ENCODE measurements around the gene KCNAB1.
A peak's percentile ranks its signal among the peaks of the same experiment; 100 is the strongest.

The KCNAB1 gene

DNA sequence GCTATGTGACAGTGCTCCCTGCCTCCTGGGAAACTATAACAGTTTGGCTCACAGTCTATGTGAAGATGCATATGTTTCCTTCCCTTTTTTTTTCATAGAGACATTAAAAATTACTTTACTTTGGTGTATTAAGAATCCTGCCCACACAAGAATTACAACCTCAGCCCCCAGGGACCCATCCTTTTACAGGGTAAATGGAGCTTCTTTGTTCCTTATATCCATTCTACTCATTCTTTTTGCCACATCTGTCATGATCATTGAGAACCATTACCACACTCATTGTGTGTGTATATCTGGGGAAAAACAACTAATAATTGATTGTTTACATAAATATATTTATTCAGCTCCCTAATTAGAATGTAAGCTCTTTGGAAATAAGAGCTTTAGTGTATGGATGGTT, 277.2 kb downstream of the KCNAB1 start:
- TF ChIP-seq ZNF384 (IDR thresholded peaks at IDR 0.05) (no peak), NFRKB (IDR thresholded peaks at IDR 0.05) (no peak), ELF4 (IDR thresholded peaks at IDR 0.05) (no peak), CTBP1 (IDR thresholded peaks at IDR 0.05; ENCODE audit: borderline replicate concordance) (no peak), ARNT (IDR thresholded peaks at IDR 0.05) (no peak), HDGF (IDR thresholded peaks at IDR 0.05; ENCODE audit: borderline replicate concordance) (no peak)
- CTCF ChIA-PET = interaction anchor here (1.0 to 3.2 kb wide), 2 partner anchors 15 to 245 kb away, joined by 3 to 11 read pairs; no protein-coding TSS in a partner anchor
- POLR2A ChIA-PET = no interaction called here
- no peak for DNase-seq (ENCODE audit: extremely low spot score)

DNA sequence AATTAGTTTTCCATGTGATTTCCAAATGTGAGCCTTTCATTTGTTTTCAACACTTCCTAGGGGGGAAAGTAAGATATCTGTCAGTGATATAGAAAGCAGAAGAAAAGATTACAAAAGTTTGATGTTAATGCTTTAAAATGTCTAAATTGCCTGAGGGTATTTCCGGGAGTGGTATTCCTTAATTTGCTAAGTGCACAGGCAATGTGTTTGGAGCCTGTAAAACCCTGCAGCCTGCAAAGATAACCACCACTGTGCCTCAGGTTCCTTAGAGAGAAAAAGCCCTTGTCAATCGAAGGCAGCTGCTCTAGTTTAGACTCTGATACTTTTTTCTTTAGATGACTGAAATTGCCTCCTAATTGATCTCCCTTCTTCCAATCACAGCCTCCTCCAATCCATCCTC, 279.7 kb downstream of the KCNAB1 start:
- ChIA-PET POLR2A (no interaction called here), CTCF (interaction anchor here (0.7 kb wide), 1 partner anchor 49 kb away, joined by 3 read pairs; no protein-coding TSS in a partner anchor)
- no peak for TF ChIP-seq ELF4 (IDR thresholded peaks at IDR 0.05)
- TF ChIP-seq, protein P1, sequence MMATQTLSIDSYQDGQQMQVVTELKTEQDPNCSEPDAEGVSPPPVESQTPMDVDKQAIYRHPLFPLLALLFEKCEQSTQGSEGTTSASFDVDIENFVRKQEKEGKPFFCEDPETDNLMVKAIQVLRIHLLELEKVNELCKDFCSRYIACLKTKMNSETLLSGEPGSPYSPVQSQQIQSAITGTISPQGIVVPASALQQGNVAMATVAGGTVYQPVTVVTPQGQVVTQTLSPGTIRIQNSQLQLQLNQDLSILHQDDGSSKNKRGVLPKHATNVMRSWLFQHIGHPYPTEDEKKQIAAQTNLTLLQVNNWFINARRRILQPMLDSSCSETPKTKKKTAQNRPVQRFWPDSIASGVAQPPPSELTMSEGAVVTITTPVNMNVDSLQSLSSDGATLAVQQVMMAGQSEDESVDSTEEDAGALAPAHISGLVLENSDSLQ (IDR thresholded peaks at IDR 0.05) = peak; percentile 70
- TF ChIP-seq L3MBTL2 (conservative IDR thresholded peaks at IDR 0.05) = no peak
- peak; percentile 38 for DNase-seq (ENCODE audit: extremely low spot score)

DNA sequence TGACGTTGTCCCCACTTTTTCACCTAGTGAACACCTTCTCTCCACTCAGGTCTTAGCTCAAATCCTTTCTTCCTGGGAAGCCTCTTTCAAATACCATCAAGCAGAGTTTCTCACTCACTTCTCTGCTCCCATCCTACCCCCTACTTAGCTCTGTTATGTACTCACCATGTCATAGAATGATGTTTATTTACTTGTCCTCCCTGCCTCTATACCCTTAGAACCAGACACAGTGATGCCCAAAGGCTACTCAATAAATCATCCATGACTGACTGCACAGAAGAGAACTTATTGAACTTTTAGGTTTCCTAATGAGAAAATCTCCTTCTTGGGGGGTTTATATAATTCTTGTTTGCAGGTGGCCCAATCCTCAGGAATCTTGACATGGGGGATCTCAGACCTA, 280.4 kb downstream of the KCNAB1 start:
- ChIA-PET CTCF (interaction anchor here (0.7 kb wide), 1 partner anchor 49 kb away, joined by 3 read pairs; no protein-coding TSS in a partner anchor), POLR2A (no interaction called here)
- TF ChIP-seq, protein P1 (IDR thresholded peaks at IDR 0.05) = peak; percentile 82
- TF ChIP-seq ELF4 (IDR thresholded peaks at IDR 0.05) = no peak
- DNase-seq (ENCODE audit: extremely low spot score) = no peak

DNA sequence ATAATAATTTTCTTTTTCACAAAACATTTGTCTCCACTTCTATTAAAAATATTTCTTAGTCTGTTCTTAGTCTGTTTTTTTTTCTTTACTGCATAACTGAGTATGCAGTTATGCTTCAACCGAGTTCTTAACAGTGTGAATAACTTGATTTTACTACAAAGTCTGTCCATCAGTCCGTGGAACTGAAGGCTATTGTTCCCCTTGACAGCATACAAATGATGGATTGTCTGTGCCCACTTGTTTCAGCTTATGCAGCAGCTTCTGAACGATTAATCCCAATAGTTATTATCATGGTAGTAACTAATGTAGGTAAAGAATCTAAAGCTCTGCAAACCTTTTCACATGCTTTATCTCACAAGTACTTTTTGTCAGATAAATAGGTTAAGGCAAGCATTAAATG, 283.8 kb downstream of the KCNAB1 start:
- no peak for DNase-seq (ENCODE audit: extremely low spot score)
- ChIA-PET CTCF (no interaction called here), POLR2A (no interaction called here)
- TF ChIP-seq FOXK2 (IDR thresholded peaks at IDR 0.05) (no peak), NFRKB (IDR thresholded peaks at IDR 0.05) (no peak), CTBP1 (IDR thresholded peaks at IDR 0.05; ENCODE audit: borderline replicate concordance) (no peak), ELF4 (IDR thresholded peaks at IDR 0.05) (no peak), SP1 (IDR thresholded peaks at IDR 0.05) (no peak), ARNT (IDR thresholded peaks at IDR 0.05) (no peak), TARDBP (IDR thresholded peaks at IDR 0.05) (no peak), FOXA1 (IDR thresholded peaks at IDR 0.05) (no peak), SUZ12 (IDR thresholded peaks at IDR 0.05) (no peak), ZNF384 (IDR thresholded peaks at IDR 0.05) (no peak), HDGF (IDR thresholded peaks at IDR 0.05; ENCODE audit: borderline replicate concordance) (no peak), BHLHE40 (IDR thresholded peaks at IDR 0.05; ENCODE audit: borderline replicate concordance) (no peak), L3MBTL2 (conservative IDR thresholded peaks at IDR 0.05) (no peak), LEF1 (IDR thresholded peaks at IDR 0.05; ENCODE audit: borderline replicate concordance) (no peak), FOXM1 (IDR thresholded peaks at IDR 0.05; ENCODE audit: borderline replicate concordance) (no peak)
- TF ChIP-seq, protein P1 (IDR thresholded peaks at IDR 0.05) = no peak

DNA sequence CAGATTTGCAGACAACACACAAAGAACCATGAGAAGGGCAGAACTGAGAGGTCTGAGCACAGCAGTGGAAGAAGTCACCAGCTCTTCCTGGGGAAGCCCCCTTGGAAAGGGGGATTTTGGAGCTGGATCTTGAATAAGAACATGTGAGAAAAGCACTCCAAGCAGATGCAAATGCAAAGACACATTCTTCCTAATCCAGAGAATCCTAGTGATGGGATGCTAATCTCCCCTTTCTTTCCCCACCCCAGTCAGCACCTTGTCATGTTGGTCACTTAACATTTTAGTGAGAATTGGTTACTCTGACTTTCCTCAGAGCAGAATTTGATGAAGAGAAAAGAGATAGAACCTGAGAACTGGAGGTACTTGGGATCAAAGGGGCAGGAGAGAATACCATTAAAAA, 286.0 kb downstream of the KCNAB1 start:
- TF ChIP-seq HDGF (IDR thresholded peaks at IDR 0.05; ENCODE audit: borderline replicate concordance) = no peak
- no peak for TF ChIP-seq TARDBP (IDR thresholded peaks at IDR 0.05)
- no peak for TF ChIP-seq NFRKB (IDR thresholded peaks at IDR 0.05)
- TF ChIP-seq ELF4 (IDR thresholded peaks at IDR 0.05) = no peak
- no peak for TF ChIP-seq SUZ12 (IDR thresholded peaks at IDR 0.05)
- TF ChIP-seq FOXK2 (IDR thresholded peaks at IDR 0.05) = no peak
- TF ChIP-seq SP1 (IDR thresholded peaks at IDR 0.05) = no peak
- no peak for TF ChIP-seq FOXA1 (IDR thresholded peaks at IDR 0.05)
- no peak for TF ChIP-seq FOXM1 (IDR thresholded peaks at IDR 0.05; ENCODE audit: borderline replicate concordance)
- no peak for TF ChIP-seq ZNF384 (IDR thresholded peaks at IDR 0.05)
- TF ChIP-seq L3MBTL2 (conservative IDR thresholded peaks at IDR 0.05) = no peak
- no peak for TF ChIP-seq CTBP1 (IDR thresholded peaks at IDR 0.05; ENCODE audit: borderline replicate concordance)
- TF ChIP-seq ARNT (IDR thresholded peaks at IDR 0.05) = no peak
- no peak for TF ChIP-seq BHLHE40 (IDR thresholded peaks at IDR 0.05; ENCODE audit: borderline replicate concordance)
- TF ChIP-seq LEF1 (IDR thresholded peaks at IDR 0.05; ENCODE audit: borderline replicate concordance) = no peak
- DNase-seq (ENCODE audit: extremely low spot score) = no peak
- ChIA-PET POLR2A (no interaction called here), CTCF (no interaction called here)

DNA sequence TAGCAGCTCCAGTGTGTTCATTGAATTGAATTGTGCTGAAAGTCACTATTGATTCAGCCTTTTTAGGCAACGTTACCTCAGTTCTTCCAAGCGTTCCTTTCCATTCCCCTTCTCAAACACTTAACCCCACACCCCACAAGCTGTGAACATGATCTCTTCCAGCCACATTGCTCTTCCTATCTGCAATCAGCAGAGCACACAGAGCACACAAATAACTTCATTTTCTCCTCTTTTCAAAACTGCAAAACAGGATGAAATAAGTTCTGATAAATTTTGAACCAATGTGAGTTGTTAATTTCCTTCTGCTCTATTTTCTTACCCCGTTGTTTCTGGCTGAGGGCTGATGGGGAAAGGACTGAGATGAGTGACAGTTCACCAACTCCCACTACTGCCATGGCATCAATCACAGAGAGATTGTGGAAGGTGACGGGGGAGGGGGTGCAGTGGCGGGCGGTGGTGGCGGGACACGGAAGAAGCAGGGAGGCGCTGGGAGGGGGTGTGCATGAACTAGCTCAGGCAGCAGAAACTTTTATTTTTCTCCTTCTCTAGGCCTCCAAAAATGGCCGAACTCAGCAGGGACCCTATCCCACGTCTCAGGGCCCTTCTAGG, 287.3 kb downstream of the KCNAB1 start:
- POLR2A ChIA-PET = no interaction called here
- CTCF ChIA-PET = no interaction called here
- no peak for DNase-seq (ENCODE audit: extremely low spot score)
- TF ChIP-seq SP1 (IDR thresholded peaks at IDR 0.05) (no peak), LEF1 (IDR thresholded peaks at IDR 0.05; ENCODE audit: borderline replicate concordance) (no peak), BHLHE40 (IDR thresholded peaks at IDR 0.05; ENCODE audit: borderline replicate concordance) (no peak), HDGF (IDR thresholded peaks at IDR 0.05; ENCODE audit: borderline replicate concordance) (no peak), ZNF384 (IDR thresholded peaks at IDR 0.05) (no peak), ARNT (IDR thresholded peaks at IDR 0.05) (no peak), FOXK2 (IDR thresholded peaks at IDR 0.05) (no peak), CTBP1 (IDR thresholded peaks at IDR 0.05; ENCODE audit: borderline replicate concordance) (no peak), SUZ12 (IDR thresholded peaks at IDR 0.05) (no peak), TARDBP (IDR thresholded peaks at IDR 0.05) (no peak), L3MBTL2 (conservative IDR thresholded peaks at IDR 0.05) (no peak)
- TF ChIP-seq, protein P1 (IDR thresholded peaks at IDR 0.05) = no peak

Measured in HEK293T (cell line).